ENCODE data around the gene HBB.
"Not testable (repeated sequence)": the region's sequence is repeated elsewhere in the genome, so short reads cannot be mapped to it uniquely, and the experiment has no call there.

HBB gene

GRCh38 chr11:5226732-5227310, at the start of gene HBB:
HBB (minus strand) TSS chr11:5227071; CDS start chr11:5227021, 50 bp downstream.
- no peak for DNase-seq (ENCODE audit: low spot score)

DNA sequence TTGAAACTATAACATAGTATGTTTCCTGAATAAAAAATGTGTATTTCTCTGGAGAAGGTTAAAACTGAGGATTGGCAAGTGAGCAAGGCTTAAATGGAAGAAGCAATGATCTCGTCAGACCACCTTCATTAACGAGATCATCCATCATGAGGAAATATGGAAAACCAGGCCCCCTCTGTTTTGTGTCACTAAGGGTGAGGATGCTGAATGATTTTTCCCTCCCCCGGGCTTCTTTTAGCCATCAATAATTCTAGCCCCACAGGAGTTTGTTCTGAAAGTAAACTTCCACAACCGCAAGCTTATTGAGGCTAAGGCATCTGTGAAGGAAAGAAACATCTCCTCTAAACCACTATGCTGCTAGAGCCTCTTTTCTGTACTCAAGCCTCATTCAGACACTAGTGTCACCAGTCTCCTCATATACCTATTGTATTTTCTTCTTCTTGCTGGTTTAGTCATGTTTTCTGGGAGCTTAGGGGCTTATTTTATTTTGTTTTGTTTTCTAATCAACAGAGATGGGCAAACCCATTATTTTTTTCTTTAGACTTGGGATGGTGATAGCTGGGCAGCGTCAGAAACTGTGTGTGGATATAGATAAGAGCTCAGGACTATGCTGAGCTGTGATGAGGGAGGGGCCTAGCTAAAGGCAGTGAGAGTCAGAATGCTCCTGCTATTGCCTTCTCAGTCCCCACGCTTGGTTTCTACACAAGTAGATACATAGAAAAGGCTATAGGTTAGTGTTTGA, 48.7 kb upstream of the HBB start:
- DNase-seq (ENCODE audit: low spot score) = no peak

DNA sequence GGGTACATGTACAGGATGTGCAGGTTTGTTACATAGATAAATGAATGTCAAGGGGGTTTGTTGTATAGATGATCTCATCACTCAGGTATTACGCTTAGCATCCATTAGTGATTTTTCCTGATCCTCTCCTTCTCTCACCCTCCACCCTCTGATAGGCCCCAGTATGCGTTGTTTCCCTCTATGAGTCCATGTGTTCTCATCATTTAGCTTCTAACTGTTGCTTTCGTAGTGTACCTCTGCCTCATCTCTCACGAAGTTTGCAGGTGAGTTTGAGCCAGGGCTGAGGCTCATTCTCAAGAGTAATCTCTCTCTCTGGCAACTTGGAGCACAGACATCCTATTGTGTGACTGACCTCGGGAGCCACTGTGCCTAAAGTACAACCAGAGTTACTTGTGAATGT, 47.5 kb upstream of the HBB start:
- no peak for DNase-seq (ENCODE audit: low spot score)

- DNase-seq (ENCODE audit: low spot score) = no peak
These were observed 45.6 kb upstream of the HBB start for GRCh38 chr11:5272395-5273017.

DNA sequence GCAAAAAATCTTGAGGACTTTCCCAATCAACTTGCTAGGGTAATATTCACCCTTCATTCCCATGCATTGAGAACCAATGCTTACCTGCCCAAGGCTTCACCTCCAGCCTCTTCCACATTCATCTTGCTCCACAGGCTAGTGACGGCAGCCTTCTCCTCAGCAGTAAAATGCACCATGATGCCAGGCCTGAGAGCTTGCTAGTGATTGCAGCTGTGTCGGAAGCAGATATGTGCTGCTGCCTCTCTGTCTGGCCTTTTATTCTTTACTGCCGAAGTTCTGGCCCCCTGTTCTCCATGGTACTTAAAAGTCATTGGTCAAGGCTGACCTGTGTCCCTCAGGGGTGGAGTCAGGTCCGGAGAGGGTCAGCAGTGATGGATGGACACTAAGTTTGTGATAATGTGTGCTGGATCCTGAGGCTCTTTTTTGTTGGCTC, 42.9 kb upstream of the HBB start, which contains the start of gene HBE1:
Gene HBE1, minus strand, starts transcription at position 231 of the 433 bp plus-strand sequence. Its CDS starts 55 bp downstream, at position 176.
- DNase-seq (ENCODE audit: low spot score) = no peak

DNA sequence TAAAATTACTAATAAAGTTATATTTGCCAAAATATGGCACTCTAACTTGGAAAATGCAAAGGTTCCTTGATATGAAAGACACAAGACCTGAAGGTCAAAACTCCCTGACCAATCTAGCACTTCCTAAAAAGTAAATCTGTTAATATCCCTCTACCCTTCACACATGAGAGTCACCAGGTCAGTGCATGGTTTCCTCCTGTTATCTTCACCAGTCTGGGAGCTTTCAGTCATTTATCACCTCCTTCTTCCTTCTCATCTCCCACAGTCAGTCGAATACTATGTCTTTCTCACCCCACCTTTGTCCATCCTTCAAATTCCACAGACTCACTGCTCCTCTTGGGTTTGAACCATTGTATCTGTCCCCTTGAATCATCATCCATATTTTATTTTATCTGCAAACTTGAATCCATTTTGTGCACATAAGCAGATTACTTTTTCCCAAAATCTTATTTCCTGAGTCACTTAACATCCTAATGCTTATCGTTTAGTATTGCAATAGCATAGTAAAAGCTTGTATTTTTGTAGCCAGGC, 40.2 kb upstream of the HBB start:
- no peak for DNase-seq (ENCODE audit: low spot score)

DNA sequence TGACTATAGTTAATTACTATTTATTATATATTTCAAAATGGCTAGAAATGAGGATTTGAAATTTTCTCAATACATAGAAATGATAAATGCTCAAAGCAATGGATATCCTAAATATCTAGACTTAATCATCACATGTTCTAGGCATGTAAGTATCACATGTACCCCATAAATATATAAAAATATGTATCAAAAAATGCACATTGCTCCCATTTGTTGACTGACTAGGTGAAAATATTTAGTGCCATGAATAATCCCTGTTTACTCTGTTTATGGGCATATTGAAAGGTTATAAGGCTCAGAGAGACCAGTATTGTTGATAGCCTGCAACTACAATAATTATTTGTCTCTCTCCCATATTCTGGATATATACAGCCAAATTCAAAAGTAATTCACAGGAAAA, 39.7 kb upstream of the HBB start:
- DNase-seq (ENCODE audit: low spot score) = no peak

- DNase-seq (ENCODE audit: low spot score) = no peak
These were observed 39.0 kb upstream of the HBB start for GRCh38 chr11:5265832-5266231.

DNA sequence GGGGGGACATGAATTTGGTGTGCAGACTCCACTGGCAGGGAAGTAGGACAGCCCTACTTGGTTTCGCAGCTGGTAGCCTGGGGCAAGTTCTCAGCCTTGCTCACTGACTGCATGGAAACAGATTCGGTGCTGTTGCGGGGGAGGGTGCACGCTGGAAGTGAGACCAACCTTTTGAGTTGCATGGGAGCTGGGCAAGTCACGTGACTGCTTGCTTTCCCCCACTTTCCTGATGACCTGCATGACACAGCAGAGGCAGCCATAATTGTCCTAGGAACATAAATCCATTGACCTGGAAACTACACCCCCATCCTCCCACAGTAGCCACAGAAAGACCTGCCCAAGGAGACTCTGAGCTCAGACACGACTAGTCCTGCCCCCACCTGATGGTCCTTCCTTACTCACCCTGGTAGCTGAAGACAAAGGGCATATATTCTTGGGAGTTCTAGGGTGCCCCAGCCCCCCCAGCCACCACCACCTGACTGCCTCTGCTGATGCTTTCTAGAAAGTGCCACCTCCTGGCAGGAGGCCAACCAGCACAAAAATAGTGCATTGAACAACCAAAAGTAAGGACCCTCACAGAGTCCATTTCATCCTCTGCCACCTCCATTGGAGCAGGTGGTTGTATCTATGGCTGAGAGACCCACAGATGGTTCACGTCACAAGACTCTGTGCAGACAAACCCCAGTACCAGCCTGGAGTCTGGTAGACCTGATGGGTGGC, 31.8 kb upstream of the HBB start:
- DNase-seq (ENCODE audit: low spot score) = no peak

GRCh38 chr11:5257296-5257695, 30.4 kb upstream of the HBB start:
- DNase-seq (ENCODE audit: low spot score) = no peak

- DNase-seq (ENCODE audit: low spot score) = not testable (repeated sequence)
These were observed 28.0 kb upstream of the HBB start, which contains the start of gene HBG2 for GRCh38 chr11:5254646-5255413. HBG2 (minus strand) TSS chr11:5254781; CDS start chr11:5254728, 53 bp downstream.

GRCh38 chr11:5254023-5254422, 27.2 kb upstream of the HBB start:
- not testable (repeated sequence) for DNase-seq (ENCODE audit: low spot score)

DNA sequence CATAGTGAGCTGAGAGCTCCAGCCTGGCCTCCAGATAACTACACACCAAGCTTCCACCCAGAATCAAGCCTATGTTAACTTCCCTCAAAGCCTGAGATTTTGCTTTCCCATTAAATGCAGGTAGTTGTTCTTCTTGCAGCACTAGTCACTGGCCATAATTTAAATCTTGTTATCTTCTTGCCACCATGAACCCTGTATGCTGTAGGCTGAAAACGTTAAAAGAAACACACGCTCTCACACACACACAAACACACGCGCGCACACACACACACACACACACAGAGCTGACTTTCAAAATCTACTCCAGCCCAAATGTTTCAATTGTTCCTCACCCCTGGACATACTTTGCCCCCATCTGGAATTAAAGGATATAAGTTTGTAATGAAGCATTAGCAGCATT, 26.6 kb upstream of the HBB start:
- not testable (repeated sequence) for DNase-seq (ENCODE audit: low spot score)

- DNase-seq (ENCODE audit: low spot score) = no peak
These were observed 26.0 kb upstream of the HBB start for GRCh38 chr11:5252919-5253265.

DNA sequence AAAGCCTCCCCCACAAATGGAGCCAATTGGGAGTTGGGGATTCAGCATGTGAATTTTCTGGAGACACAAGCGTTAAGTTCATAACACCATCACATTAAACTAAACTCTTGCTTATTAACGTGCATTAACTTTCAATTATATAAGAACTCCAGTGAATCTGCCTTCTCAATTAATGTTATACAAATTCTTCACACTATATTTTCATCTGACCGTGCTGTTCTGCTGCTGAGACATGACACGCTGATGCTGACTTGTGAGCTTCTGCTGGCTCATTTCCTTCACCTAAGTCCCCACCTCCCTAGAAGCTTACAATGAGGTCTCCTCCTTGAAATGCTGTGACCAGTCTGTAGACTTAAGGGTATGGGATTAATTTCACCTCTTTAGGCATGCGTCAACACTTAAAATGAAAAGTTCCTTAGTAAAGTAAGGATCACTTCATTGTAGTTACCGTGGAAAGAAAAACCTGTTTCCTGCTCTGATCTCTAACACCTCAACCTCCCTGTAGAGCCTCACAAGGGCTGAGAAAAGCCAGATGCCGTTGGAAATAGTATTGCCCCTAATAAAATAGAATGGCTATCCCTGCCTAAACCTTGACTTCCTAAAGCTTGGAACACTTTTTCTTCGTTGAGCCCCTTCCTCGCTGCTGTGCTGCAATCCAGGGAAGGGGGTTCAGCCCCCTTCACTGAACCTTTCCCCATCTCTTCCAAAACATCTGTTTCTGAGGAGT, 25.5 kb upstream of the HBB start:
- no peak for DNase-seq (ENCODE audit: low spot score)

DNA sequence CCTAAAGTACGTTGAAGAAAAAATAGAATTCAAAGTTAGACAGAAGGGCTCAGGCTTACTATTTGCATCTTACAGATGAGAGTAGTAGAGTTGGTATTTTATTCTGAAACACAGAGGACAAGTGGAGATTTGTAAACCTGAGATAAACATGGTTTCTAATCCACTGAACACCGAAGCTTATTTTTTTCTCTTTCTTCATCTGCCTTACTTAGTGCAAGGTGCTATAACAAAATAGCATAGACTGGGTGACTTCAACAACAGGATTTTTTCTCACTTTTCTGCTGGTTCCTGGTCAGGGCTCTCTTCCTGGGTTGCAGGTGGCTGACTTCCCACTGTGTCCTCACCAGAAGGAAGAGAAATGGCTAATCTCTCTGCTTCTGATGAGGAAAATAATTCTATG, 24.9 kb upstream of the HBB start:
- no peak for DNase-seq (ENCODE audit: low spot score)

DNA sequence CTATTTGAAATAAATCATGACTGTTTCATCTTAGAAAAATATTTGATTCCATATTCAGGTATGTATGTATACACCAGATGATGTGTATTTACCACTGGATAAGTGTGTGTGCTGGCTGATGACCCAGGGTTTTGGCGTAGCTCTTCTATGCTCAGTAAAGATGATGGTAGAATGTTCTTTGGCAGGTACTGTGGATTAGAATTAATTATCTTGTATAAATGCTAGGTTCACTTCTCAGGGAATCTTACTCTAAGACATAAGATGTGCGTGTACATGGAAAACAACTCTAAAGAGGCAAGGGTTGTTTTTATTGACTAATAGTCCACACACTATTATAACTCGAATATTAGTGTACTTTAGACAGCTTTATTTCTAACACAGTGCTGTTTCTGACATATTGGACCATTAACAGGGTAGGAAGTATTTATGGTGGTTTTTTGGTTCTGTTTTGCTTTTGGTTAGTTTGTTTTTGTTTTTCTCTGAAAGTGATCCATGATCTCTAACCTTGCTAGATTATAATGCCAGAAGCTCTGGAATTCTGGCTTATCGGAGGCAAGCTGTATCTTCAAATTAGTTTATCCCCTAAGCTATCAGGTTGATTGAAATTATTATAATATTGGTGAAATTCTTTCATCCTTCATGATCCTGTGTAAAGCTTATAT, 23.8 kb upstream of the HBB start:
- DNase-seq (ENCODE audit: low spot score) = no peak

DNA sequence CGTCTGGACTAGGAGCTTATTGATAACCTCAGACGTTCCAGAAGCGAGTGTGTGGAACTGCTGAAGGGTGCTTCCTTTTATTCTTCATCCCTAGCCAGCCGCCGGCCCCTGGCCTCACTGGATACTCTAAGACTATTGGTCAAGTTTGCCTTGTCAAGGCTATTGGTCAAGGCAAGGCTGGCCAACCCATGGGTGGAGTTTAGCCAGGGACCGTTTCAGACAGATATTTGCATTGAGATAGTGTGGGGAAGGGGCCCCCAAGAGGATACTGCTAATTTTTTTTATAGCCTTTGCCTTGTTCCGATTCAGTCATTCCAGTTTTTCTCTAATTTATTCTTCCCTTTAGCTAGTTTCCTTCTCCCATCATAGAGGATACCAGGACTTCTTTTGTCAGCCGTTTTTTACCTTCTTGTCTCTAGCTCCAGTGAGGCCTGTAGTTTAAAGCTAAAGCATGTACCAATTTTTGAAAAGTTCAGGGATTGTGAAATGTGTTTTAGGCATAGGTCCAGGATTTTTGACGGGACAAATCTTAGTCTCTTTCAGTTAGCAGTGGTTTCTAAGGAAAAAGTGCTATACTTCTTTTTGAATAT, 23.0 kb upstream of the HBB start, which contains the start of gene HBG1:
Gene HBG1, minus strand, starts transcription at position 51 of the 590 bp plus-strand sequence. CDS start 53 bp downstream, outside the sequence.
- not testable (repeated sequence) for DNase-seq (ENCODE audit: low spot score)

DNA sequence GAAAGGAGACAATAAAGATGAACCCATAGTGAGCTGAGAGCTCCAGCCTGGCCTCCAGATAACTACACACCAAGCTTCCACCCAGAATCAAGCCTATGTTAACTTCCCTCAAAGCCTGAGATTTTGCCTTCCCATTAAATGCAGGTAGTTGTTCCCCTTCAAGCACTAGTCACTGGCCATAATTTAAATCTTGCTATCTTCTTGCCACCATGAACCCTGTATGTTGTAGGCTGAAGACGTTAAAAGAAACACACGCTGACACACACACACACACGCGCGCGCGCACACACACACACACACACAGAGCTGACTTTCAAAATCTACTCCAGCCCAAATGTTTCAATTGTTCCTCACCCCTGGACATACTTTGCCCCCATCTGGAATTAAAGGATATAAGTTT, 21.6 kb upstream of the HBB start:
- DNase-seq (ENCODE audit: low spot score) = not testable (repeated sequence)

All from NAMALWA (cell line).